Measurements from ENCODE around the gene AK3. TPM values are rescaled to one million over a fixed set of nuclear protein-coding genes. Genes with fewer than 3 reads are reported as not detected.

The AK3 gene
- total RNA-seq, 1 donor from 2014 or later, result 44.2 TPM

- DNase-seq, result no peak
- H3K4me3 ChIP-seq, result no peak overlapping the region
- TF ChIP-seq CTCF (IDR thresholded peaks at IDR 0.05), result no peak
- H3K36me3 ChIP-seq, result peaks cover 78% of the 10 kb centered on the region
- no peak overlapping the region for H3K27ac ChIP-seq
- no peaks in the 10 kb centered on the region for H3K9me3 ChIP-seq
- H3K4me1 ChIP-seq, result no peaks in the 10 kb centered on the region
- intact Hi-C loops (cut with DNase I), result no loop called here
- no peaks in the 10 kb centered on the region for H3K27me3 ChIP-seq
- no peak for ATAC-seq
Measured at GRCh38 chr9:4700932-4701331, 40.1 kb downstream of the AK3 start.

DNA sequence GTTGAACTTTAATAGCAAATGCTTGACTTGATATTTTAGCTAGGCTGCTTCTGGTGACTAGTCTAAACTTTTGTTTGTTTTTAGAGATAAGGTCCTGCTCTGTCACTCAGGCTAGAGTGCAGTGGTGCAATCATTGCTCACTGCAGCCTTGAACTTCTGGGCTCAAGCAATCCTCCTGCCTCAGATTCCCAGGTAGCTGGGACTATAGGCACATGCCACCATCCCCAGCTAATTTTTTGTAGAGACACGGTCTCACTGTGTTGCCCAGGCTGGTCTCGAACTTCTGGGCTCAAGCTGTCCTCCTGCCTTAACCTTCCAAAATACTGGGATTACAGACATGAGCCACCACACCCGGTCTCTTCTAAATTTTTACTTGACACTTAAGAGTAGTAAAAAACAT, 40.9 kb downstream of the AK3 start:
- ATAC-seq (no peak), DNase-seq (no peak)
- H3K4me1 ChIP-seq, result no peaks in the 10 kb centered on the region
- peaks cover 76% of the 10 kb centered on the region for H3K36me3 ChIP-seq
- intact Hi-C loops (cut with DNase I), result no loop called here
- no peak for TF ChIP-seq CTCF (IDR thresholded peaks at IDR 0.05)
- no peak overlapping the region for H3K4me3 ChIP-seq
- H3K27me3 ChIP-seq, result no peaks in the 10 kb centered on the region
- H3K27ac ChIP-seq, result no peak overlapping the region
- no peaks in the 10 kb centered on the region for H3K9me3 ChIP-seq

DNA sequence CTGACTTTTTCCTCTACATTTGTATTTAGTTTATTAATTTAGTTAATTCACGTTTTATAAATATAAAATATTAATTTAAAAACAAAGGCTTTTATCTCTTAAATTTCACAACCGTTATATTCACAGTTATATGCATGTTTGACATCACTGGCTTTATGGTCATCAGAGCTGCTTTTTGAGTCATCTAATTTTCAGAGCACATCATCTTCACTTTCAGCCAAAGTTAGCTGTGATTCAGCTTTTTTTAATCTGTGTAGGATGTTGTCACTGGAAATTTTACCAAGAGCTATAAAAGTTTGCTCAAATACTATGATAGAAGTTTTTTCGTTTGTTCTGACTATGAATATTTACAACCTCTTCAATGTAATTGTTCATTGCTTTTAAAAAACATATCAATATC, 49.2 kb downstream of the AK3 start:
- Histone ChIP-seq H3K36me3 (peaks cover 41% of the 10 kb centered on the region), H3K27ac (no peak overlapping the region), H3K27me3 (no peaks in the 10 kb centered on the region), H3K4me1 (peaks cover 12% of the 10 kb centered on the region), H3K4me3 (no peak overlapping the region), H3K9me3 (no peaks in the 10 kb centered on the region)
- ATAC-seq (no peak), DNase-seq (no peak)
- intact Hi-C loops (cut with DNase I), result no loop called here
- TF ChIP-seq CTCF (IDR thresholded peaks at IDR 0.05), result no peak

GRCh38 chr9:4690144-4690543, 50.9 kb downstream of the AK3 start:
- Histone ChIP-seq H3K9me3 (no peaks in the 10 kb centered on the region), H3K4me3 (no peak overlapping the region), H3K36me3 (peaks cover 56% of the 10 kb centered on the region), H3K4me1 (peaks cover 19% of the 10 kb centered on the region), H3K27ac (no peak overlapping the region), H3K27me3 (no peaks in the 10 kb centered on the region)
- DNase-seq (no peak), ATAC-seq (no peak)
- intact Hi-C loops (cut with DNase I), result no loop called here
- TF ChIP-seq CTCF (IDR thresholded peaks at IDR 0.05), result no peak

DNA sequence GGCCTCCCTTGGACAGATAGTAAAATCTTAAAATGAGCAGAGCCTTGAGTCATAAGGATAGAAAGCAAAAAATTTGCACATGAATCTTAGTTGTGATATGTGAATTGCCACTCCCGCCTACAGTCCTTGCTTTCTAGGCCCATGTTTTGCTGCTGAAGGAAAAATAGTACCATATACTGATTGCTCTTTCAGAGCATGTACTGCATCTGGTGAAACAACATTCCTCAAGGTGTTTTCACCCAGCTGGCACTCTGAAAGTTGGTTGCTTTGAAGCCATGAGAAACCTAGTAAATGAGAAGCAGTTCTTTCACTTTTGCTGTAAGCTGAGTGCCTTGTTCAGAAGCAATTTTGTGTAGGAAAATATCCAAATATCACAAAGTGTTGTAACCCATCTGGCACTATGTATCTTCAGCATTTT, 51.3 kb downstream of the AK3 start:
- TF ChIP-seq CTCF (IDR thresholded peaks at IDR 0.05), result no peak
- ATAC-seq (peak; percentile 65), DNase-seq (no peak)
- Histone ChIP-seq H3K4me1 (peaks cover 19% of the 10 kb centered on the region), H3K36me3 (peaks cover 56% of the 10 kb centered on the region), H3K4me3 (no peak overlapping the region), H3K9me3 (no peaks in the 10 kb centered on the region), H3K27ac (no peak overlapping the region), H3K27me3 (no peaks in the 10 kb centered on the region)
- intact Hi-C loops (cut with DNase I), result loop anchor here (10.0 kb wide), 1 partner anchor 45 kb away; no protein-coding TSS in a partner anchor

GRCh38 chr9:4689021-4689420, 52.0 kb downstream of the AK3 start:
- DNase-seq (no peak), ATAC-seq (no peak)
- Histone ChIP-seq H3K9me3 (no peaks in the 10 kb centered on the region), H3K4me1 (peaks cover 19% of the 10 kb centered on the region), H3K27ac (peak overlapping the region; percentile 9), H3K4me3 (no peak overlapping the region), H3K36me3 (peaks cover 53% of the 10 kb centered on the region), H3K27me3 (no peaks in the 10 kb centered on the region)
- intact Hi-C loops (cut with DNase I), result loop anchor here (10.0 kb wide), 1 partner anchor 46 kb away; no protein-coding TSS in a partner anchor
- no peak for TF ChIP-seq CTCF (IDR thresholded peaks at IDR 0.05)
